EL (cell line): ENCODE measurements around the gene NDUFA9.

ENCODE experiments used
- DNase-seq: peaks from one replicate; pipeline ENCODE4 v3.0.0-alpha.2; 2016

The NDUFA9 gene

DNA sequence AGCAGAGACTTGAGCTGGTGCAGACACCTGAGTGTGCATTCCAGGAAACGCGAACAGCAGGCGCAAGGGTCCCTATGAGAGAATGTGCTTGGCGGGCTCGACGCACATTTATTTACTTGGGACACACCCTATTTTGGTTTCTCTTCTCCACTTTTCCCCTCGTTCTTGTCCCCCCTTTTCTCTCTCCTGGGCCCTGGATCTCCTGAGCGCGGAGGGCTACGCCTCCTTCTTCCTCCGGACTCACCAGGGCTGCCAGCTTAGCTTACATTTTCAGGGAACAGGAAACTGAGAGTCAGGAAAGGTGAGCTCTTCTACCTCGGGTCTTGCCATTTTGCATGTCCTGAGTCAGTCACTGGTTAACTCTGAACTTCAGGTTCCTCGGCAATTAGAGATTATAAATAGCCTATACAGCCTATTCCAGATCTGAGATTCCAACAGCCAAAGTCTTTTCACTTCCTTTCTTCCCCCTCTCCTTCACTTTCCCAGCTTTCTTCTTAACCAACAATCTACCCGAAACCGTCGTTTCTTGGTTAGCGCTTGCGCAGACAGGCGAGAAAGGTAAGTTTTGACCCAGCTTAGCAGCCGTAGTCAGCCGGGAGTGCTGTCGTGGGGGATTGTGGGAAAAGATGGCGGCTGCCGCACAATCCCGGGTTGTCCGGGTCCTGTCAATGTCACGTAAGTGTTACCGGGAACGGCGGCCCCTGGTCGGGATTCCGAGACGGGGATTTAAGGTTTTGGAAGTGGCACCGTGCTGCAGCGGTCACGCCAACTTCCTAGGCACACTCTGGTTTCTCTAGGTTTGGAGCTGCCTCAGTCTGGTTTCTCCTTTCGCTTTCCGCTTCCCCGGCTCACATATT, at the start of gene NDUFA9, which contains the start of gene AKAP3:
NDUFA9 (plus strand) TSS at position 614 of the 857 bp plus-strand sequence; CDS start at position 627, 13 bp downstream.
AKAP3 (minus strand) TSS at position 551 of the 857 bp plus-strand sequence. CDS start 10,855 bp downstream, outside the sequence.
- DNase-seq: peak; percentile 82

DNA sequence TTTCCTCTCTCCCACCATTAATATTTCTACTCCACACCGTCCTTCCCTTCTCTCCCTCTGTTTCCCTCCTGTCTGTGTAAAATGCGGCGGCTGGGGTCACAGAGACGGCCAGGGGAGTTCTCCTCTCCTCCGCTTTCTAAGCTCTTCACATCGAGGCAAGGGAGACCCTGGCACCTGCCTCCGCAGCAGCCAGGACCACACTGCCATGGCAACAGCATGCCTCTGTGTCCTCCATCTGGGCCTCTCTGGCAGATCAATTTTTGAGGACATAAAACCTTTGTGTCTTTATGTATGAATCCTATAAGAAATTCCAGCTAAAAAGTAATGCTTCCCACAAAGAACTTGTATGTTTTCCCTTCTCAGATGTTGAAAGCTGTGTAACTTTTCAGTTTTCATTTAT, 45.5 kb upstream of the NDUFA9 start:
- no peak for DNase-seq

DNA sequence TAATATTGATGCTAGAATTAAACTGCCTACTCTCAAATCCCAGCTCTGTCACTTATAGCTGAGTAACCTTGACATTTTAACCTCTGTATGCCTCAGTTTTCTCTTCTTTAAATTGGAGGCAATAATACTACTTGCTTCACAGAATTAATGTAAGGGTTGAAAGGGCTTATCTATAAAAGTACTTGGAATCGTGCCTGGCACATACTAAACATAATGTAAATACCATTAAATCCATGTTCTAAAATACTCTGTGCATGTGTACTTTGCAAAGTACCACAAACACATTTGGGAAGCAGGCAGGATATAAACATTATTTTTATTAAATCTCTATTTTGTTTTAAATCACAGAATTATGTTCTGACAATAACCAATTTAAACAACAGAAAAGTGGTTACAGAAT, 45.0 kb upstream of the NDUFA9 start:
- DNase-seq: no peak

- DNase-seq: peak; percentile 85
Measured at GRCh38 chr12:4604684-4605193, 44.2 kb upstream of the NDUFA9 start.

DNA sequence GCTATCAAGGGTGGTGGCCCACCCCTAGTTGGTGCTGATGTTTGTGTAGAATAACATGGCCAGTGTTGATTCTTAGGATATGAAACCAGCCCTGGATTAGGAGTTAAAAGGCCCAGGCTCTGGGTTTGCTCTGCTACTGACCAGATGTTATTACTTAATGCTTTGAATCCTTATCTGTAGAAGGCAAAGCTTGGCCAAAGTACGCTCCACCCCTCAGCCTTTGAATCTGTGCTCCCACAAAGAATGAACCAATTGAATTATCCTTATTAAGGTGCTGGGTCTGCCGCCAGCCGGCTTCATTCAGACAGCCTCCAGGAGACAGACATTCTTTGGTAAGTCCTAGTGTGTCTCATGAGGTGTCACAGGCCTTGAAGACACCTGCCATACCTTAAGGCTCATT, 41.9 kb upstream of the NDUFA9 start:
- no peak for DNase-seq

- DNase-seq: no peak
Measured at GRCh38 chr12:4609071-4609470, 39.8 kb upstream of the NDUFA9 start.

DNA sequence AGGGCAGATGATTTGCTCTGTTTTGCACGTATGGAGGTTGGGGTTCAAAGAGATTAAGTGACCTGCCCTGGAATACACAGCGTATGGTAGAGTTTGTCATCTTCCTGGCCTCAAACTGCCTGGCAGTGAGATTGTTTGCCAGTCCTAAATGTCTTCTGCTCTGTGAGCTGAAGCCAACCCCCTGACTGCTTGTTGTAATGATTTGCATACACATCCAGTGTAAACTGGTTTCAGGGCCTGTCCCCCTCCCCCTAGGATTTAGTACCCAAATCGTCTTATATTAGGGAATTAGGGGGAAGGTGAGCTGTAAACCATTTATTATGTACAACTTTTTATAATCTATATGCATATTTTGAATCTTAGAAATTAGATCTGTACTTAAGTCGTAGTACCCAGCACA, 38.4 kb upstream of the NDUFA9 start:
- no peak for DNase-seq

- DNase-seq: no peak
Measured at GRCh38 chr12:4615667-4616066, 33.2 kb upstream of the NDUFA9 start.

- no peak for DNase-seq
Measured at GRCh38 chr12:4621511-4621910, 27.4 kb upstream of the NDUFA9 start.

DNA sequence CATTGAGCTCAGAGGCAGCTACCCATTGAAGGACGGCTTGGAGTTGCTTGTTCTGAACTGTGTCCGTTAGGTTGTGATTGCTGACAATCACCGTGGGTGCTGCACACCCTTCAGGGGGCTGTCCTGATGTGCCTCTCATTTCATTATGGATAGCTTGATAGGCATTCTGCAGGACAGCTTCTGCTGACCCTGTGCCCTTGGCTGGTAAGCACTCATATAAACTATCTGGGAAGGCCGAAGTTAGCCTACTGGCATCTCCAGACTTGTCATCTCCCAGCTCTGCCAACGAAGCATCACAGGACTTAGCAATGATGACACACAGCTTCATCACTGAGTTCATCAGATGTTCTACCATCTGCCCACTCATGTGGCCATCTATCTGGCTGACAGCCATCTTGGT, 22.4 kb upstream of the NDUFA9 start:
- DNase-seq: no peak

DNA sequence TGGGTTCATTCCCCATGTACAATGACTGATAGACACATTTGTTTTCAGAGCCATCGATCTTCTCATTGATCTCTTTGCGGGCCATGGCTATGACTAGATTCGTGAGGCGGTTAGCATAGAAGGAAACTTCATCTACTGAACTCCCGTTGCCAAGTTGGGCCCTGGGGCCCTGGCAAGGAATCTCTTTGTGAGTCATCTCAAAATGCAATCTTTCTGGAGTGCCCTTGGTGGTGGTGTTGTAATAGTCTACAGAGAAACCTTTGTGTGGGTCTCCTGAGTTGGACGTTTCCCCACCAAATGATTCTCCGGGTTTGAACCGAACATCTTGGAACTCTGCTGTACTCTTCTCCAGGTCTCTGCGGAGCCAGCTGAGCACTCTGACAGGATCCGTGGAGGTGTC, 20.5 kb upstream of the NDUFA9 start:
- no peak for DNase-seq

DNA sequence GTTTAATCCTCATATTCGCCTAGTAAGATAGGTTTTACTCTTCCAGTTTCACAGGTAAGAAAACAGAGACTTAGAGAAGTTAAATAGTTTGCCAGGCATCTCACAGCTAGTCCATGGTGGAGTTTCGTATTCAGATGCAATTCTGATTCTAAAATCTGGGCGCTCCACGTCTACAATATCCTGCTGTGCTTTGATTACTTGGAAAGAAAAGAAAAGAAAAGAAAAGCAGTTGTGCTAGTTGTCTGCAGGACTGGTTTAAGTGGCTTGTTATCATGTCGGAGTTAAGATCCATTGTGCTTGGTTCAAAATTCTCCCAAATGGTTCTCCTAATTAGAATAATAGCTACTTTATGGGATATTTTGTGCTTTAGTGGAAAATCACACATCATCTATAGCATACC, 18.7 kb upstream of the NDUFA9 start:
- no peak for DNase-seq

GRCh38 chr12:4643747-4644146, 5.2 kb upstream of the NDUFA9 start:
- no peak for DNase-seq

GRCh38 chr12:4645023-4645422, 3.9 kb upstream of the NDUFA9 start:
- DNase-seq: no peak

DNA sequence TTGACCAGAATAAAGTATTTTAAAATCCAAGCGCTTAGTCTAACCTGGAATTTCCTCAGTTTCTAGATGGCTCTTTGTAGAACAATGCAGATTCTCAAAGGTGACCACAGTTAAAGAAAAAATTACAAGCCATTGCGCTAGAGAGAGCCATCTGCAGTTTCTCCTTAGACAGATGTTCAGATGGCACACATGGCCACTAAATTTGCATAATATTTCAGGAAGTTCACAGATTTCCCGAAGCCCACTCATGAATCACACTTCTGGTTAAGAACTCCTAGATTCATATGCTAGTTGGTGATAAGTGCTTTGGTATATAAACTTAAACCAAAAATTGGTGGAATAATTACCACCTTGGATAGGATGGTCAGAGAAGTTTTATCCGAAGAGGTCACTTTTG, 812 bp upstream of the NDUFA9 start:
- no peak for DNase-seq

GRCh38 chr12:4649358-4649661, 396 bp downstream of the NDUFA9 start:
- no peak for DNase-seq

DNA sequence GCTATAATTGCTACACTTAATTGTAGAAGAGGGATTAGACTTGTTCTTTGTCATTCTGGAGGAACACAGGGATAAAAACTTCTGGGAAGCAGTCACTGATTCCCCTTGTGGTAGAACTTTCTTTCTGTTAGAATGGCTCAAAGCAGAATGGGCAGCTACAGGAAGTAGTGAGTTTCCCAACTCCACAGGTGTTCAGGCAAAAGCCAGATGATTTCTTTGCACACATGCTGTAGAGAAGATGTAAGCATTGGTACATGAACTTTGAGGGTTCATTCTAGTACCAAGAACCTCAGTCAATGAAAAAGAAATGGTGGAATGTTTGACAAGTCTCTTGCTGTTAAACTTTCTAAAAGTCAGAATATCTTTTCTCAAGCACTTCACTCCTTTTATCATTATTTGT, 4.3 kb downstream of the NDUFA9 start:
- DNase-seq: no peak

DNA sequence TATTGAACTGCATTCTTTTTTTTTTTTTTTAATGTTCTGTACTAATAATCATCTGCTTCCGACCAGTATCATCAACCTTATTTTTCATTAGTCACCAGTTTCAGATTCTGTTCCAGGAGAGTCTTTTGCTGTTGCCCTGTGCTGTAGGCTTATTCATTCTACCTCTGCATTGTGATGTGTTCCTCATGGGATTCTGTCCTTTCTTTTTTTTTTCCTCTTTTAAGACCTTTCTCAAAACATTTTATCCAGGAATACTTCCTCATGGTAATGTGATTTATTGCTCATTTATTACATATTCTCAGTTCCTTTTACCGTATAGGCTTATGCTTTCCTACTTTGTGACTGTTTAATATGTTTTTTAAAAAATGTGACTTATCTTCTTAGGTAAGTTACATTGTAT, 4.8 kb downstream of the NDUFA9 start:
- DNase-seq: no peak

DNA sequence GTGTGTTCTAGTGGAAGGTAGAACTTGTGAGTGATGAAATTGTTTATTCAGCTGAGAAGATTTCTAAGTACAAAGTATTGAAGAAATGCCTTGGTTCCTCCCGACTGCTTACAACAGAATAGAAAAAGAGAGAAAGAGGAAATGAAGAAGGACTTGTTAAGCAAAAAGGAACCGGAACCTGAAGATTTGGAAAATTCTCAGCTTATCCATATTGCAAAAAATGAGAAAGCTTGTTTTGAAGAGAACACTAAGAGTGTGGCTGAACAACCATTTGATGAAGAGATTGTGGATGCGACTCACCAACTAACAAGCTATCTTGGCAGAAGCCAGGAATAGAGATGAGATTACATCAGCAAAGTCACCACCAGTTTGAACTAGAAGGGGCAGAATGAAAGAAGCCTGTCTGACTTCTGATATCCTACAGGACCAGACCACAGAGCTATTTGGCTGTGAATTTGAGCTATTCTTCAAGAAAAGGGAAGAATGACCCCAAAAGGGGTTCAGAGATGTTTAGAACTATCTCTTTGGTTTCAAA, 15.1 kb downstream of the NDUFA9 start:
- peak; percentile 79 for DNase-seq

- DNase-seq: no peak
Measured at GRCh38 chr12:4665236-4665635, 16.3 kb downstream of the NDUFA9 start.

DNA sequence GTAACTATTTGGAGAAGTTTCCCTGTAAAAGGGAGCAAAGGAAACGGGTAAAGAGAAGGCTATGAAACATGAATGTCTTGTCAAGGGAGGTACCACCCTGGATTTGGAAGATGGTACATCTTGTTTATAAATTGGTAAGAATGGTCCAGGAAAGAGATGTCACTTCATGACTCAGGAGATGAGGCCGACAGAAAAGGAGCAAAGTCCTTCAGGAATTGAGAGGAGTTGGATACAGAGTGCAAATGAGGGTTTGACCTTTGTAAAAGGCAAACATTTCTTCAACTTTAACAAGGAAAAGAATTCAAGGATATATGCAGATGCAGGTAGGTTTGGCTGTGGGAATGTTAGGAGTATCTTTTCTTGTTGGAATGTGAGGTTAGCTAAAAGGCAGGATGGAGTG, 30.8 kb downstream of the NDUFA9 start:
- no peak for DNase-seq

DNA sequence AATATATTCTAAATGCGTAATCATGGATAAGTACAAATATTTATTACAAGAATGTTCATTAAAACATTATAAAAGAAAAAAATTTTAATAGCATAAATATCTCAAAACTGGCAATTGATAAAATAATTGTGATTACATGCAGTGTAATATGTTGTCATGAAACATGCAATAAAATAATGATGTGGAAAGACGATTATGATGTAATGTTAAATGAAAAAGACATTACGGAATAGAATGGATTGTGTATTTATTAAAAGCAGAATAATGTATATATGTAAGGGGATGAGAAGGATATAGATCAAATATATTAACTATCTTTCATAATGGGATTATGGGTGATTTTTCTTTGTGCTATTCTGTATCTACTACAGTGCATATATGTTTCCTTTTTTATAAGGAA, 32.8 kb downstream of the NDUFA9 start:
- DNase-seq: no peak

GRCh38 chr12:4685317-4685716, 36.4 kb downstream of the NDUFA9 start:
- no peak for DNase-seq

- no peak for DNase-seq
Measured at GRCh38 chr12:4690760-4691159, 41.8 kb downstream of the NDUFA9 start.
